GM12891 (cell line): Measurements from ENCODE around the gene NCMAP.

Experiments used
- DNase-seq: peaks from one replicate; pipeline ENCODE4 v3.0.0; 2011; ENCODE audit warnings: low spot score; ENCODE audit not compliant: insufficient read length
- FAIRE-seq: peaks from 2 replicates; lab custom pipeline; 2011; peaks lifted over from hg19 to GRCh38; lab: Jason Lieb, UNC
- PAX5 ChIP-seq: IDR thresholded peaks from 2 replicates; pipeline ENCODE4 v1.6.1; 2011; ENCODE audit warnings: low read length, moderate library complexity, mild to moderate bottlenecking; ENCODE audit not compliant: insufficient read depth, severe bottlenecking
- POLR2A ChIP-seq: IDR thresholded peaks from 2 replicates; pipeline ENCODE4 v1.6.1; 2011; ENCODE audit warnings: low read depth, low read length, control low read depth
- POLR2AphosphoS5 ChIP-seq: IDR thresholded peaks from 2 replicates; pipeline ENCODE4 v1.6.1; 2011; ENCODE audit warnings: low read depth, low read length, control low read depth
- POU2F2 ChIP-seq: IDR thresholded peaks from 2 replicates; pipeline ENCODE4 v1.6.1; 2011; ENCODE audit warnings: low read depth, mild to moderate bottlenecking, control low read depth, low read length, moderate library complexity
- SPI1 ChIP-seq: IDR thresholded peaks from 2 replicates; pipeline ENCODE4 v1.6.1; 2011; ENCODE audit warnings: low read depth, low read length, control low read depth
- TAF1 ChIP-seq: IDR thresholded peaks from 2 replicates; pipeline ENCODE4 v1.6.1; 2011; ENCODE audit warnings: low read depth, low read length, control low read depth

NCMAP gene

DNA sequence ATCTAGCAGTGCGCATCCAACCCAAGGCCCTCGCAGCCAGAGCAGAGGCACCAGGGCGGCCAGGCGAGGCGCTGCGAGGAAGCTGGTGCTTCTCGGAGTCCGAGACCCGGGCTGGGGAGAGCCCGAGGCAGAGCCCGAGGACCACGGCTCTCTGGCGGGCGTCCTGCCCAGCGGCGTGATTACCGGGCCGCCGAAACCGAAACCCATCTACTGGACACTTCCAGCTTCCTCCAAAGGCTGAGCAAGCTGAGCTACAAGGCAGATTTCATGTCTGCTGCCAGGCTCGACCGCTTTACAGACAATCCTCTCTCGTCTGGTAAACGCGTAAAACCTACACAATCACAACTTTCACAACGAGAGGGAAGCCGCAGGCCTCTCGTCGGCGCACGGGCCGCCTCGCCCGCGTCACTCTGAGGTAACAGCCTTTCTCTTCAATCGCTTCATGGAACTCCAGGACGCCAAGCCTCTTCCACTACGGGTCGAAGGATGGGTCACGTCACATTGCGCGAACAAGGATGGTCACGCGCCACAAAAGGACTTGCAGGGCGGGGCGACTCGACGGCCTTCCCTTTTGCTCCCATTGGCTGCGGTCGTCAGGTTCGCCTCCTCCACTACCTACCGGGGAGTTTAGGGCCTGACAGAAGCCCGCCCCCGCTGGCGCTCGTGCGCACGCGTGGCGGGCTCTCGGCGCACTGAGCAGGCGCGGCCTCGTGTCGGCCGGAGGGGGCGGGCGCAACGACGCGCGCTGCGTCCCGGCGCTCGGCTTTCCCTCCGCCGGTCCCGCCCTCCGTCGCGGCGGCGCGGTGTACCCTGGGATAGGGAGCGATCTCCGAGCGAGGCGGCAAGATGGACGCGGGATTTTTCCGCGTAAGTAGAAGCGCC, 86.8 kb downstream of the NCMAP start, which contains the start of gene SRRM1:
Gene SRRM1 (plus strand): TSS at position 822 of the 882 bp plus-strand sequence. CDS start 25 bp downstream, at position 847.
- DNase-seq (peak; percentile 91), FAIRE-seq (peak; percentile 99)
- peak; percentile 84 for TF ChIP-seq POLR2AphosphoS5
- peak; percentile 71; the same call in 1 of the 2 replicates for TF ChIP-seq TAF1
- TF ChIP-seq SPI1 = no peak
- peak; percentile 68; the same call in 1 of the 2 replicates for TF ChIP-seq POU2F2
- TF ChIP-seq POLR2A = peak; percentile 94

DNA sequence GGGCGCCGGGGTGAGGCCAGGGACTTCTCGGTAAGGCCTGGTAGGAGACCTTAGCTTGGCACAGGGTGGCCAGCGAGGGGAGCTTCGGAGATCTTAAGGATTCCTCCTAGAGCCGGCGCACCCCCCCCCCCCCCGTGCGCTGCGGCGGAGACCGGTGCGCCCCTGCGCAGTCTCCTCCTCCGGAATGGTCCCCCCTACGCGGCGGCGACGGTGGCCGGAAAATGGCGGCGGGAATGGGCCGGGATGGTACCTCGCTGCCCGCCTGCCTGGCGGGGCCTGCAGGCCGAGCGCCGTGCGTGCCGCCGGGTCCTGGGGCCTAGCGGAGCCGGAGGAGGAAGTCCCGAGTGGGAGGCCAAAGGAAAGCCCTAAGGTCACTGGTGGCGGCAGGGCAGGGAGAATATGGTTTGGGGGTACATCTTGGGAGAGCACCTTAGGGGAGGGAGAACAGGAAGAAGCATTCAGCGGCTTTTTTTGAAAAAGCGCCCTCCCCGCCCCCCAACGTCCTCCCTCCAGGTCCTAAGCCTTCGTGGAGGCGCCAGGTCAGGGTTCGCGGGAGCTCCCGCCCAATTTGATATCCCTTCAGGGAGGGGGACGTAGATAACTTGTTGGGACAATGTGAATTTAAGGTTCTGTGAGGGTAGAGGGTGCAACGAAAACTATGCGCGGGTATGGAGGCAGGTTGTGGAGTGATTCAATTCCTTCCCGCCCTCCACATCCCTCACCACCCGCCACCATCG, 87.6 kb downstream of the NCMAP start:
- TF ChIP-seq POU2F2 (0 out of 2 replicates have a peak, but pooled peaks have one; percentile 18), POLR2AphosphoS5 (no peak), SPI1 (peak; percentile 32; the same call in 1 of the 2 replicates), PAX5 (no peak), TAF1 (peak; percentile 53; the same call in 1 of the 2 replicates)
- FAIRE-seq (no peak), DNase-seq (peak; percentile 31)

GRCh38 chr1:24644100-24644384, 88.2 kb downstream of the NCMAP start:
- no peak for TF ChIP-seq SPI1
- no peak for TF ChIP-seq TAF1
- no peak for TF ChIP-seq POU2F2
- no peak; the same call in 1 of the 2 replicates for TF ChIP-seq POLR2AphosphoS5
- no peak for TF ChIP-seq PAX5
- TF ChIP-seq POLR2A = no peak
- no peak for FAIRE-seq
- DNase-seq = no peak

DNA sequence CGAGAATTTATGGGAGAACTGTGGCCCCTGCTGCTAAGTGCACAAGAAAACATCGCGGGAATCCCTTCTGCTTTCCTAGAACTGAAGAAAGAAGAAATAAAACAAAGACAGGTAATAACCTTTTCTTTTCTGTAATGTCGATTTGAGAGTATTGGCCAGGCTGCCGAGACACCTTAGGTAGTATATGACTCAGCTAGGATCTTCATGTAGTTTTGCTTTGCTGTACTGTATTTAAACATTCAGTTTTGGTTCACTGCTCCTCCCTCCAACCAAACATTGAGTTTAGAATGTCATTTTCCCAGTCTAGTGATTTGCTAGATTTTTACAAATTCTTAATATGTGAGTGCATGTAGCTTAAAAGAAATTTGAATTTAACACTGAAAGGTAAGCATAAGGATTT, 93.0 kb downstream of the NCMAP start:
- no peak for DNase-seq
- TF ChIP-seq TAF1 (no peak), POLR2A (no peak)
- FAIRE-seq = no peak

- DNase-seq (no peak), FAIRE-seq (no peak)
- TF ChIP-seq TAF1 (no peak), POU2F2 (no peak), POLR2A (no peak), PAX5 (no peak), POLR2AphosphoS5 (no peak), SPI1 (no peak)
Measured at GRCh38 chr1:24652382-24652781, 96.5 kb downstream of the NCMAP start.

DNA sequence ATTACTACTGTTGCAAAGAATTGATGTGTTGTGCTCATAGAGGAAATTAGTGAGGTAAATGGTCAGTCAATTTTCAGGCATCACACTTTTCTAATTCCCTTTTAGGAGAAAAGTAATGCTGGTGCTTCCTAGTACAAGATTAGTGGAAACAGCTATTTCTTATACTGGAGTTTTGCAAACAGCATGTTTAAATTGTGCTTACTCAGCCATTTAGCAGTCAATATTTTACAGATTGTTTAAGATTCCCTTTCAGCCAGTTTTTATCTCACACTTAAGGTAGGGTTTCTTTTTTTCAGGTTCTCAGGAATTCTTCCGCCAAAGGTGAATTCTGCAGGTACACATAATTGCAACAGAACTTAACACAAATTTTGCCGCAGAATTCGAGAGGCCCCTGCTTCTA, 98.1 kb downstream of the NCMAP start:
- DNase-seq (no peak), FAIRE-seq (no peak)
- no peak for TF ChIP-seq TAF1
- no peak for TF ChIP-seq SPI1
- no peak for TF ChIP-seq POU2F2
- TF ChIP-seq POLR2A = no peak
- TF ChIP-seq PAX5 = no peak
- TF ChIP-seq POLR2AphosphoS5 = no peak

DNA sequence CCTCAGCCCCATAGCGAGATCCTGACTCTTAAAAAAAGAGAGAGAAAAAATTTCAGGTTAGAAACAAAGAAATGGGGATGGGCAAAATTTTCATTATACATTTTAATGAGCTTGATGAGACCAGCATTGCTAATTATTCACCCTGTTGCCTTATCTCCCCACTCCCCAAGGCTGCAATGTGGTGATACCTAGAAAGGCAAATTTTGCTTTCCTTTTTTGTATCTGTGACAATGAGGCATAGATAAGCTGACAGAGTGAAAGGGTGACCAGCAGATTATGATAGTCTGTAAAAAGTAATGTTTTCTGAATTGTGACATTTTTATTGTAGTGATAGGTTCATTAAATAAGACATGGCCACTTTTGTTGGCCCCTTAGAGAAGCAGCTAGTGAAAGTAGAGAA, 100.2 kb downstream of the NCMAP start:
- DNase-seq (no peak), FAIRE-seq (no peak)
- no peak for TF ChIP-seq PAX5
- TF ChIP-seq SPI1 = no peak
- TF ChIP-seq TAF1 = no peak
- TF ChIP-seq POLR2AphosphoS5 = no peak
- no peak for TF ChIP-seq POU2F2
- no peak for TF ChIP-seq POLR2A

- FAIRE-seq (no peak), DNase-seq (no peak)
- TF ChIP-seq SPI1 = no peak
- TF ChIP-seq POLR2A = no peak
- no peak for TF ChIP-seq PAX5
Measured at GRCh38 chr1:24657781-24658180, 101.9 kb downstream of the NCMAP start.
